Skeletal muscle tissue (tissue), 4 donors: ENCODE data around the gene VWF. TPM values are rescaled to one million over a fixed set of nuclear protein-coding genes. Genes with fewer than 3 reads are reported as not detected.
"Not testable (repeated sequence)": the region's sequence is repeated elsewhere in the genome, so short reads cannot be mapped to it uniquely, and the experiment has no call there.

ENCODE experiments used
- H3K27ac ChIP-seq: one replicate; pipeline ENCODE4 v1.7.0; 2013; ENCODE audit warnings: mild to moderate bottlenecking, low read depth, low read length, inconsistent platforms
- H3K27me3 ChIP-seq, 3 donors: one replicate each; pipeline ENCODE4 v1.7.0; 2013; ENCODE audit warnings: low read length in 3 of 3; ENCODE audit not compliant: control insufficient read depth in 3 of 3, insufficient read depth in 3 of 3
- H3K36me3 ChIP-seq, 3 donors: one replicate each; pipeline ENCODE4 v1.7.0; 2013; ENCODE audit warnings: low read length in 3 of 3; ENCODE audit not compliant: control insufficient read depth in 3 of 3, insufficient read depth in 3 of 3
- H3K4me1 ChIP-seq, 3 donors: one replicate each; pipeline ENCODE4 v1.7.0; 2013; ENCODE audit warnings: low read length in 3 of 3, mild to moderate bottlenecking in 3 of 3; ENCODE audit not compliant: control insufficient read depth in 3 of 3, insufficient read depth in 3 of 3
- H3K4me3 ChIP-seq, 3 donors: one replicate each; pipeline ENCODE4 v1.7.0; 2013; ENCODE audit warnings: low read length in 3 of 3
- H3K9ac ChIP-seq, 3 donors: one replicate each; pipeline ENCODE4 v1.7.0; 2013; ENCODE audit warnings: low read length in 3 of 3, mild to moderate bottlenecking in 3 of 3, moderate library complexity in 2 of 3, low read depth in 1 of 3
- H3K9me3 ChIP-seq, 3 donors: one replicate each; pipeline ENCODE4 v1.7.0; 2013; ENCODE audit warnings: low read length in 3 of 3; ENCODE audit not compliant: control insufficient read depth in 3 of 3
- total RNA-seq: library from RNA; depleted of rRNA; stranded (reverse); fragments of >200 nt; gene quantifications from one replicate; pipeline ENCODE4 v1.2.3, GENCODE V29; 2014
- donor health status: Osteomylitis.

Gene VWF
- total RNA-seq, 1 donor from 2014 or later, result 58.5 TPM

DNA sequence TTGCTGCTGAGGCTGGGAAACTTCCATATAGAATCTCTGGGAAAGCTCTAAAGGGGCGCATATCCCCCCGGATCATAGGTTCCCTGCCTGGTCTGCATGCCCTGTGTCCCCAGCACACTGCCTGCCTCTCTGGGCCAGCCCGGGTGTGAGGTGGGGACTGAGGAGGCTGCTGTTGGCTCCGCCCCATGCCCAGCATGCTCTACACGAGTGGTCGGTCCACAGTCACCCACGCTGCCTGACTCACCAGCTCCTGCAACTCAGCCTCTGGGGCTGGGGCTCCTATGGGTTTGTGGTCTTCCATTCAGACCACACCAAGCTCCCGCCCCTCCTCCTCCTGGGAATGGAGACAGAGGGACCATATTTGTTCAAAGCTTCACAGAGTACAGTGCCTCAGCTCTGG is 90.9 kb downstream of the VWF start:
- no peak overlapping the region for H3K9ac ChIP-seq
- no peaks in the 10 kb centered on the region for H3K9me3 ChIP-seq
- H3K27ac ChIP-seq, result no peak overlapping the region
- peaks cover 0 to 6% (median 3%) of the 10 kb centered on the region in 3 donors for H3K36me3 ChIP-seq
- H3K4me3 ChIP-seq, result no peak overlapping the region
- H3K27me3 ChIP-seq, result peaks cover 0 to 5% (median 0%) of the 10 kb centered on the region in 3 donors
- H3K4me1 ChIP-seq, result no peaks in the 10 kb centered on the region

DNA sequence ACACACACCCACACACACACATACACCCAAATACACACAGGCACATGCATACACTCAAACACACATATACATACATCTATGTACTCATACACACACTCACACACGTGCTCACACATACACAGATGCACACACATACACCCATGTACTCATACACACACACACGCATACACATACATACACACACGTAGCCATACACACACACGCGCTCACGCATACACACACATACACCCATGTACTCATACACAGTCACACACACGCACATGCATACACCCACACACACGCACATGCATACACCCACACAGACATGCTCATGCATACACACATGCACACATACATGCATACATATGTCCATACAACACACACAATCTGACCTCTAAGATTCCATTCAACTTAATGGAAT is 91.7 kb downstream of the VWF start:
- H3K4me1 ChIP-seq, result no peaks in the 10 kb centered on the region
- H3K9me3 ChIP-seq, result no peaks in the 10 kb centered on the region
- H3K27me3 ChIP-seq, result peaks cover 0 to 4% (median 0%) of the 10 kb centered on the region in 3 donors
- no peak overlapping the region for H3K27ac ChIP-seq
- no peak overlapping the region for H3K9ac ChIP-seq
- H3K36me3 ChIP-seq, result peaks cover 0 to 7% (median 3%) of the 10 kb centered on the region in 3 donors
- no peak overlapping the region for H3K4me3 ChIP-seq

DNA sequence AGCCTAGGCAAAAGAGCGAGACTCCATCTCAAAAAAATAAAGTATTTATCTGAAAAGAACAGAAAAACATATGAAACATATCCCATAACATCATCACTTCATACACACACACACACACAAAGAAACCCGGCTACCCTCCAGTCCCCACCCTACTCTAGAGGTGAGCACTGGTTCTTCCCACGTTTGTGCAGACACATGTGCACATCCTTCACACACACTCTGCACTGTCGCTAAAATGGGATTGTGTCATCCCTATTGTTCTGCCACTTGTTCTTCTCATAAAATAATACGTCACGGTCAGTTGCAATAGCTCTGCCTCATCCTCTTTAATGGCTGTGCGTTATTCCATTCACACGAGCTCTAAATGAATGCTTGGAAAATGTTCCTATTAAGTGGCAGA is 93.5 kb downstream of the VWF start:
- Histone ChIP-seq H3K4me3 (no peak overlapping the region), H3K4me1 (no peaks in the 10 kb centered on the region), H3K27me3 (peaks cover 0 to 4% (median 0%) of the 10 kb centered on the region in 3 donors), H3K27ac (no peak overlapping the region), H3K9ac (no peak overlapping the region), H3K36me3 (peaks cover 0 to 7% (median 5%) of the 10 kb centered on the region in 3 donors), H3K9me3 (peaks cover 0 to 6% (median 3%) of the 10 kb centered on the region in 3 donors)

DNA sequence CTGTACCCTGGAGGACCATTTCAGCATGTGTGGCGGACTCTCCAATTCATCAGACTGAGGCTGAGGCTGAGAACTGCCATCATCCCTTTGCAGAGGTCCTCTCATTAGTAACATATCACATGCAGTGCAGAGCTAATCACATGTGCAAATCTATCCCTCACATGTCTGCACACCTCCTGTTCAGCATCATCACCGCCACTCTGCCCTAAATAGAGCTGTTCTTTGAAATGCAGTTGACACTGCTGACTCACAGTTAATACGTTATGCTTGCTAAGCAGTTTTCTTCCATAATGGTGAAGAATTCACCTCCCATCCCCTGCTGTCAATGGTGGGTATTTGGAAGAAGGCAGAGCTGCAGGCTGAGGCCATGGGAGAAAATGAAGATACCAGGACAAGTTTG is 94.4 kb downstream of the VWF start:
- Histone ChIP-seq H3K9ac (no peak overlapping the region), H3K4me3 (no peak overlapping the region), H3K36me3 (peaks cover 0 to 7% (median 5%) of the 10 kb centered on the region in 3 donors), H3K27ac (no peak overlapping the region), H3K4me1 (no peaks in the 10 kb centered on the region), H3K9me3 (peaks cover 0 to 6% (median 3%) of the 10 kb centered on the region in 3 donors), H3K27me3 (peaks cover 0 to 4% (median 0%) of the 10 kb centered on the region in 3 donors)

DNA sequence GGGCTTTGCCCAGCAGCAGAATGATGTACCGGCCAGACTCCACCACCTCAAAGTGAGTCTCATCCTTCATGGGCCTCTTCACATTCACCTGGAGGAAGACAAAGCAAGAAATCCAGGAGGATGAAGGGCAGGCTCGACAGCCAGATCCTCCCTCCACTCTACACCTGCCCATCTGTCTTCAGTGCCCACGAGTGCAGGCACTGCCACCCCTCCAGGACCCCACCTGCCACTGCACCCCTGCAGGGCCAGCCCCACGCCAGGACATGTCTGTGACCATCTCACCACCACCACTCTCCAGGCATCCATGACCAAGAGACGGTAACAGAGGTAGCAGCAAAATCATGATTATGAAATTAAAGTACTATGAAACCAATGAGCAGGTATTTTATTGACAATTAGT is 95.1 kb downstream of the VWF start:
- Histone ChIP-seq H3K27ac (no peak overlapping the region), H3K36me3 (peaks cover 0 to 7% (median 5%) of the 10 kb centered on the region in 3 donors), H3K4me1 (no peaks in the 10 kb centered on the region), H3K9me3 (peaks cover 0 to 6% (median 3%) of the 10 kb centered on the region in 3 donors), H3K27me3 (peaks cover 0 to 4% (median 0%) of the 10 kb centered on the region in 3 donors), H3K9ac (no peak overlapping the region), H3K4me3 (no peak overlapping the region)

DNA sequence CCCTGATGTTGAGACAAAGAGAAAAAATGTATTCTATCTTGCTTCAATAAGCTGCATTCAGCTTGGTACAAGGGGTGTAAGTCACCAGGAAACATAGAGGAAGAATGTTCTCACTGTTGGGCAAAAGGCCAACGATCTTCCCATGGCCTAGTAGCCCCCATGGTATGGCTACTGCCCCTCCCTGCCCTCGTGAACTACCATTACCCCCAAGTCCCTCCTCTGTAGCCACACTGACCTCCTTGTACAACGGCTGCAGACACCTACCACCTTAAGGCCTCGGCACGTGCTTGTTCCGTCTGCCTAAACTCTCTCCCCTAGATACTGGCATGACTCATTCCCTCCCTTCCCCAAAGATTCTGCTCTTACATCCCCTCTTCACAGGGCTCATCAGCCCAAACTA is 97.5 kb downstream of the VWF start:
- no peaks in the 10 kb centered on the region for H3K27me3 ChIP-seq
- peaks cover 0 to 5% (median 5%) of the 10 kb centered on the region in 3 donors for H3K36me3 ChIP-seq
- no peak overlapping the region for H3K4me3 ChIP-seq
- no peak overlapping the region for H3K9ac ChIP-seq
- H3K27ac ChIP-seq, result no peak overlapping the region
- H3K9me3 ChIP-seq, result peaks cover 0 to 6% (median 3%) of the 10 kb centered on the region in 3 donors
- no peaks in the 10 kb centered on the region for H3K4me1 ChIP-seq

DNA sequence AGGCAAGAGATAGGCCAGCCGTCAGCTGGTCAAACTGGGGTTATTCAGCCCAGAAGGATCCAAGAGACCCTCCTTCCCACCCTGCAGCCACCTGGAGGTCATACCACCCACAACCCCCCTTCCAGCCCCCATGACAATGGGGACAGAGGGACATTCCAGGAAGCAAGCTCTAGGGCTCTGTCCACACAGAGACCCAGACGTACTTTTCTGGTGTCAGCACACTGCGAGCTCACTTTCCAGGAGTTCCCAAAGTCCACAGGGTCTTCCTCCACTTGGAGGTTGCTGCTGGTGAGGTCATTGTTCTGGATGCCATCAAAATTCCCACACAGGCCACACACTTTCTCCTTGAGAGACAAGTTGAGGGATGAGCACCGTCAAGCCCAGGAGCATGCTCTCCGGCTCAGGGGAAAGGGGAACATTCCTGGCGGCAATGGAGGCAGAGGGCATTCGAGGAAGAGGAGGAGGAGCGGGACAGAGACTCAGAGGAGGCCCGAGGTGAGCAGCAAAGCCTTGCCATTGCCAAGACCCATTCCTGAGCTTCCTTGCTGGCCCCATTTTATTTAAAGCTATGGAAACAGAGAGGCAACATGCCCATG is 98.7 kb downstream of the VWF start:
- not testable (repeated sequence) for H3K9ac ChIP-seq, H3K27ac ChIP-seq, H3K4me1 ChIP-seq, H3K4me3 ChIP-seq, H3K9me3 ChIP-seq, H3K36me3 ChIP-seq, H3K27me3 ChIP-seq

DNA sequence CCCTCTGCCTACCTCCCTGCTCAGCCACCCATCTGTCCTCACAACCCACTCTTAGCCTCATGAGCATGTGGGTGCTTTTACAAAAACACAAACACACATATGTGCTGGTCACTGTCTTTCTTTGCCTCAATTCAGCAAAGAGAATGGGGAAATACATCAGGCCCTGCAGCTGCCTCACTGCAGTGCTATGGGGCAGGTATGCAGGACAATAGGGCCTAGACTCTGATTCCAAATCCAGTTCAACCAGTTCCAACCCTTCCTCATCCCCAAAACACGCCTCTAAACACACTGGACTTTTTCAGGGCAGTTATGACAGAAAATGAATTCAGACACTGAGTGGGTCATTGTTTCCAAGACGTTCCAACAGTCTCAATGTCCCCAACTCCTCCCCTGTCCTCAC is 100.4 kb downstream of the VWF start:
- H3K4me1 ChIP-seq, H3K27ac ChIP-seq, H3K4me3 ChIP-seq, H3K36me3 ChIP-seq, H3K27me3 ChIP-seq, H3K9me3 ChIP-seq, H3K9ac ChIP-seq: not testable (repeated sequence)

DNA sequence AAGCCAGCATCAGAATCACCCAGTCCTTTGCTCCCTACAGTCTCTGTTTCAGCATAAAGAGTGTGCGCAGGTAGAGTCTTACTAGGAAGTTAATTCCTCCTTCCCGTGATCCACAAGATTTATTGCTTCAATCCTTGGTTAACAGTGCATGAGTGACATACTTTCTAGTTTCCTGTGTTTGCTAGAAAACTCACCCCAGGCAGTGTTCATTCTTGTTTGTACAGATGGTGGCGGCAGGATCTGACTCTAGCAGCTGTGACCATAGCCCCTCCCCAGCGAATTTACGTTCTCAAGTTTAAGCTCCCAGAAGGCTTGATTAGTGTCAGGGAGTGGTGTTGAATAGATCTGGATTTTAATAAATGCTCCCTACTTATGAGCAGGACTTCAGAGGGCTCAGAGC is 103.5 kb downstream of the VWF start:
- Histone ChIP-seq H3K9me3 (no peaks in the 10 kb centered on the region), H3K9ac (no peak overlapping the region), H3K4me3 (no peak overlapping the region), H3K27ac (no peak overlapping the region), H3K36me3 (no peaks in the 10 kb centered on the region), H3K27me3 (no peaks in the 10 kb centered on the region), H3K4me1 (no peaks in the 10 kb centered on the region)

DNA sequence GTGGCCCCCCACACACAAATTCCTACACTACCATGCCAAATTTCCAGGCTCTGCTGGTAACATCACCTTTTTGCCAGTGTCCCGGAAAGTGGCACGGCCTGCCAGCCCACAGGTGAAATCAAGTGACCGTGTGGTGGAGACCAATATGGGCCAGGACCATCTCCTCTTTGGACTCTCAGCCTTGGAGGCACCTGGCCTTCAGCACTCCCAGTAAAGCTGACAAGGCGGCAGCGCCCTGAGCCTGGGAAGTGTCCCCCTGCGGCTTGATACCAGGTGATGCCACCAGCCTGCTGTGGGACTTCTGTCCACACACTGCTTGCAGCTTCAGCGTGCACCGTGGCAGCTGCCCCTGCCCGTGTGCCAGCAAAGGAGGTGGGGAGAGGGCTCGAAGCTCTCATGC is 104.0 kb downstream of the VWF start:
- not testable (repeated sequence) for H3K9me3 ChIP-seq, H3K27me3 ChIP-seq, H3K36me3 ChIP-seq, H3K9ac ChIP-seq, H3K27ac ChIP-seq, H3K4me1 ChIP-seq, H3K4me3 ChIP-seq
